HG03064 (cell line): Measurements from ENCODE around the gene TNFAIP8.

ENCODE experiments used
- ATAC-seq: cut with Tn5 transposase; IDR thresholded peaks from one replicate; pipeline ENCODE4 v1.9.1; 2021; ENCODE audit warnings: low read depth; ENCODE audit not compliant: unreplicated experiment

TNFAIP8 gene

GRCh38 chr5:119328753-119329602, 26.8 kb upstream of the TNFAIP8 start:
- ATAC-seq, result no peak

- ATAC-seq, result no peak
These were observed 26.2 kb upstream of the TNFAIP8 start for GRCh38 chr5:119329666-119330065.

GRCh38 chr5:119330367-119331183, 25.2 kb upstream of the TNFAIP8 start:
- no peak for ATAC-seq

- ATAC-seq, result no peak
These were observed 24.2 kb upstream of the TNFAIP8 start for GRCh38 chr5:119331566-119332095.

- no peak for ATAC-seq
These were observed 23.6 kb upstream of the TNFAIP8 start for GRCh38 chr5:119332208-119332607.

- ATAC-seq, result peak; percentile 35
These were observed 22.8 kb upstream of the TNFAIP8 start for GRCh38 chr5:119332978-119333401.

- peak; percentile 10 for ATAC-seq
These were observed 22.4 kb upstream of the TNFAIP8 start for GRCh38 chr5:119333421-119333851.

- no peak for ATAC-seq
These were observed 20.6 kb upstream of the TNFAIP8 start for GRCh38 chr5:119335261-119335677.

GRCh38 chr5:119336262-119336661, 19.6 kb upstream of the TNFAIP8 start:
- no peak for ATAC-seq

- no peak for ATAC-seq
These were observed 18.8 kb upstream of the TNFAIP8 start for GRCh38 chr5:119336845-119337580.

- ATAC-seq, result no peak
These were observed 17.4 kb upstream of the TNFAIP8 start for GRCh38 chr5:119338326-119338946.

GRCh38 chr5:119339344-119339743, 16.5 kb upstream of the TNFAIP8 start:
- no peak for ATAC-seq

GRCh38 chr5:119339965-119340364, 15.9 kb upstream of the TNFAIP8 start:
- no peak for ATAC-seq

- ATAC-seq, result peak; percentile 51
These were observed 15.1 kb upstream of the TNFAIP8 start for GRCh38 chr5:119340597-119341218.

GRCh38 chr5:119341452-119342349, 14.1 kb upstream of the TNFAIP8 start:
- peak; percentile 46 for ATAC-seq

- no peak for ATAC-seq
These were observed 13.4 kb upstream of the TNFAIP8 start for GRCh38 chr5:119342406-119342805.

- ATAC-seq, result no peak
These were observed 12.8 kb upstream of the TNFAIP8 start for GRCh38 chr5:119343052-119343451.

- ATAC-seq, result no peak
These were observed 12.1 kb upstream of the TNFAIP8 start for GRCh38 chr5:119343766-119344165.

- ATAC-seq, result no peak
These were observed 11.6 kb upstream of the TNFAIP8 start for GRCh38 chr5:119344231-119344630.
